GM18517 (cell line): ENCODE data around the gene PLEKHA3.
"Not testable (repeated sequence)": the region's sequence is repeated elsewhere in the genome, so short reads cannot be mapped to it uniquely, and the experiment has no call there.

Experiments used
- ATAC-seq: cut with Tn5 transposase; IDR thresholded peaks from one replicate; pipeline ENCODE4 v1.9.1; 2021; ENCODE audit warnings: mild to moderate bottlenecking, moderate library complexity; ENCODE audit not compliant: unreplicated experiment

Gene PLEKHA3

GRCh38 chr2:178522950-178523595 lies 42.8 kb downstream of the PLEKHA3 start:
- peak; percentile 89 for ATAC-seq

DNA sequence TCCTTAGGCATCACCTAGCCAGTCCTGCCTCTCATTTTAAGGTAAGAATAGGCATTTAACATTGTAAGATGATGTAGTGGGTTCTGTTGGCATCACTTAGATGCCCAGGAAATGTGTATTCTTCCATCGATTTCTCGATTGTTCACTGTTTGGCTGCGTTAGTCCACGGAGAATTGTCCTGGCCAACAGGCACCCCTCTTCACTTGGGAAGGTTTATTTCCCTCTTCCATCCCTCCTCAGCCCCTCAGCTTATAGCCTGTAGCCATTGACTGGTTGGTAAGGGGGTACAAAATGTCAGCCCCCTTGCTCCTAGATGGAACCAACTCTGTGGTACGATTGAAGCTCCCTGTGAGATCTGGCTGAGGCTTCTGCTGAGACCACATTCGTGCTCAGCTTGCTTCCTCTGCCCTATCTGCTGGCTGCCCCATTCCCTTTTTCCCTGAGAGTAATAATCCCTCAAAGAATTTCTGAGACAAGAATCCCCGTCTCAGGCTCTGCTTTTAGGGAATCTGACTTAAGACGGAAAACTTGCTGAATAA lies 43.4 kb downstream of the PLEKHA3 start:
- no peak for ATAC-seq

- not testable (repeated sequence) for ATAC-seq
Observed at GRCh38 chr2:178525010-178525409, 44.8 kb downstream of the PLEKHA3 start.

- ATAC-seq, result not testable (repeated sequence)
Observed at GRCh38 chr2:178525460-178525859, 45.2 kb downstream of the PLEKHA3 start.

DNA sequence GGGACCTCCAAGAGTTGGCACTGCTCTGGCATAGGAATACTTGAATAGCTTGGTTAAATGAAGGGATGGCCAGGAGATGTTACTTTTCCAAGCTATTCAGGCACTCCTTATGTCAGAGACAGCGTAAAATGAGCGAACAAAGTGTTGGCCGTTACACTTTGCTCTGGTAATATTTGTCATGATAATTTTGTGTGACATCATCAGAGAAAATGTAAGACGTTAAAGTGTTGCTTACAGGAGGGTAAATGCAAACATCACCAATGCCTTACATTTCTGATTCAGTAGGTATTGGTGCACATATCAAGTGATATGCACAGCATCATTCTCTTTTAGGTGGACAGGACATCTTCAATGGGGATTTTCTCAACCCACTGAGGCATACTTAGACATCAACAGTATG lies 46.0 kb downstream of the PLEKHA3 start:
- no peak for ATAC-seq

GRCh38 chr2:178527592-178527991 lies 47.3 kb downstream of the PLEKHA3 start:
- ATAC-seq, result no peak

- ATAC-seq, result no peak
Observed at GRCh38 chr2:178528647-178529046, 48.4 kb downstream of the PLEKHA3 start.

GRCh38 chr2:178529194-178529593 lies 48.9 kb downstream of the PLEKHA3 start:
- ATAC-seq, result no peak

DNA sequence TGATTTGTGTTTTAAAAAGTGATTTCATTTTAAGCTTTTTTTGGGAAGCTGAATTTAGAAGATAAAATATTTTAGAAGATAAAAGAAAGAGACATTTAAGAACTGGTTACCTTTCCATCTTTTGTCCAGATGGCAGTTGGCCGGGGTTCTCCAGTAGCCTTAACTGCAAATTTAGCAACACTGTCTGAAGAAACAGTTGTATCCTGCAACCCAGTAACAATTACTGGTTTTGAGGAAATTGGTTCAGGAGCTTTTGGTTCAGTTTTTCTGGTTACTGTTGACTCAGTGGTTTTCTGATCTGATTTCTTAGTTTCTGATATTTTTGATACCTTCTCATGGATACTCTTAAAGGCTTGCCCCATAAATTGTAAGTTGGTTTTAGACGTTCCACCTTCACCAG lies 49.9 kb downstream of the PLEKHA3 start:
- no peak for ATAC-seq

DNA sequence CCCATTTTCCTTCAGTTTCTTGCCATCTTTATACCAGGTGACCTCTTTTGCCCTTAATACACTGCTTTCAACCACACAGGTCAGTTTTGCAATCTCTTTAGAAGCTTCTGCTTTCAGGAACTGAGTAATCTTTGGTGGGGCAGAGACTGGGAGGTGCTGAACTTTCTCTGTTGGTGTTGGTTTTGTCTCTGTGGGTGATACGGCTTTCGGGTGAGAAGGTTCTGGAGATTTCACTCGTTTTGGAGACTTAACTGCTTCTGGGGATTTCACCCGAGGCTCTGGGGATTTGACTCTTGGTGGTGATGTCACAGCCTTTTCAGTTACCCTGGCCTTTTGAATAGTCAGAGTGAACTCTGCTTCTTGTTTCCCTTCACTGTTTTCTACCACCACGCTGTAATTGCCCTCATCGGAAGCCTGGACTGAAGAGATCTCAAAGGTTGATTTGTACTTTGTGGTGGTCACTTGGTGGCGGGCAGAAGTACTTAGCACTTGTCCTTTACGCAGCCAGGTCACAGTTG lies 50.4 kb downstream of the PLEKHA3 start:
- ATAC-seq, result peak; percentile 98

DNA sequence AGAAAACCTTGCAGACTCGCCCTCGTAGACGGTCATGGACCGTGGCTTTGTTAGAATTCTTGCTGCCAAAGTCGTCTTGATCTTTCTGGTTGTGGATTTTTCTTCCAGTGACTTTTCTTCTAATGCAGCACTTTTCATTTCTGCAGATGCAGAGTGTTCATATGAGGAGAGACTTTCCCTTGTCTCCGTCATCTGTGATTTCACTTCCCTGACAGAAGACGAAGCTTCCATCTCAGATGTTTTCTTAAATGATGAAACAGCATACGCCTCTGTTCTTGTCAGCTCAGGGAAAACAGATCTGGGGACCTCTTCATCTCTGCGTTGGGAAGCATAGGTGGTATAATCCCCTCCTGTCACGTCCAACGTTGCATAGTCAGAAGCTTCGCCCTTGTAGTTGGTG lies 50.9 kb downstream of the PLEKHA3 start:
- ATAC-seq, result no peak

- no peak for ATAC-seq
Observed at GRCh38 chr2:178536037-178536436, 55.8 kb downstream of the PLEKHA3 start.

GRCh38 chr2:178542161-178542560 lies 61.9 kb downstream of the PLEKHA3 start:
- ATAC-seq, result no peak

- no peak for ATAC-seq
Observed at GRCh38 chr2:178542569-178542968, 62.3 kb downstream of the PLEKHA3 start.

- ATAC-seq, result no peak
Observed at GRCh38 chr2:178550352-178550751, 70.1 kb downstream of the PLEKHA3 start.

DNA sequence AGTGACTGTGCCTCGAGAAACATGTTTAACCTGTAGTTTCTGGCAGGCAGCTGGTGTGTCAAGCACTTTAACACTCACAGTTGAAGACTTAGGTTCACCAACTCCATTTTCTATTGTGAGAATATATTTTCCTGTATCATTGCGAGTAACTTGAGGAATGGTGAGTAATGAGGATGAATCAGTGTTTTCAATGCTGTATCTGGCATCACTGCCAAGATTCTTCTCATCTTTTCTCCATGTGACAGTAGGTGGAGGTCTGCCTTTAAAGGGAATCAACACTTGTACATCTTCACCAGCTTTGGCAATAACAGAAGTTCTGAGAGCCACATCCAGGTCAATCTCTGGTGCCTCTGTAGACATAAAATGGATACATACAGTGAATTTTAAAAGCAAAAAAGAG lies 72.8 kb downstream of the PLEKHA3 start:
- no peak for ATAC-seq
